Medulla oblongata (tissue), 1 donor: Measurements from ENCODE around the gene TAC4.

Experiments used
- DNase-seq: peaks from one replicate; pipeline ENCODE4 v3.0.0-alpha.2; 2015; ENCODE audit errors: extremely low spot score

TAC4 gene

DNA sequence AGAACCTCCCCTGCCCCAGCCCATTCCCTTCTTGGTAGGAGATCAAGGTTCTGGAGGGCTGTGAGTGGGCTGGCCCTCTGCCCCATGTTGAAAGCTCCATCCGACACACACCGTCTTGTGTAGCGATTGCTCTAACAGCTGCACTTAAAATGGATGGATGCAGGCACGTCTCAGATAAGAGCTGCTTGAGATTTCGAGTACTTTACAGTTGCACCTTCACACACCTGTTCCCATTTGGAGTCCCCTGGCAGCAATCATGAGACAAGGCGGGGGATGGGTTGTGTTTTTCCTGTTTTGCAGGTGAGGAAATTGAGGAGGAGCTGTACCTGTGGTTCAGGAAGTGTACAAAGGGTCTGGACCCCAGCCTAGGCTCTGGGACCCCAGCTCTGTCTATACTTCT is 25.6 kb upstream of the TAC4 start:
- no peak for DNase-seq

DNA sequence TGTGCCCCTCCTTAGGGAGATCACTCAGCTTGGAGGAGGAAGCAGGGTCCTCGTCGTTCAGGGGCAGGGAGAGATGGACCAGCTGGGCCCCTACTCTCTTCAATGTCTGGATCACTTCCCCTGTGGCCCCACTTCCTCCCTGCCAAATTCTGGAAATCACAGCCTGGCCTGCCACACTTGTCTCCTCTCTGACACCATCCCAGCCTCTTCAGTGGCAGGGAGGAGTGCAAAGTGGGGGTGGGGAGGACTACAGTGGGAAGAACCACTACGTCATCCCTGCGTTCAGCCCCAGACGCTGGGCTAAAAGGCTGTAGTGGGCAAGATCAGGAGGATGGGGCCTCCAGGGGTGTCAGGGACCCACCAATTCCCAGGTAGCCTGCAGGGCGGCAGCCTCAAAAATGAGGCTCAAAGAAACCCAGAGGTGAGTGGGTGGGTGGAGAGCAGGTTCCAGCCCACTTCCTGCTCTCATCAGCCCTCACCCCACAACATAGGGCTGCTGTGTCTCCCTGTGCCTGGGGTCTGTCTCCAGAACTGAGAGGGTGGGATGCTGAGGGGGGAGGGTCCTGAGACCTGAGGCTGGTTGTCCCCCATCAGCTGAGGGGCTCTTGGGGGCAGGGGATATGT is 25.0 kb upstream of the TAC4 start:
- DNase-seq: no peak

DNA sequence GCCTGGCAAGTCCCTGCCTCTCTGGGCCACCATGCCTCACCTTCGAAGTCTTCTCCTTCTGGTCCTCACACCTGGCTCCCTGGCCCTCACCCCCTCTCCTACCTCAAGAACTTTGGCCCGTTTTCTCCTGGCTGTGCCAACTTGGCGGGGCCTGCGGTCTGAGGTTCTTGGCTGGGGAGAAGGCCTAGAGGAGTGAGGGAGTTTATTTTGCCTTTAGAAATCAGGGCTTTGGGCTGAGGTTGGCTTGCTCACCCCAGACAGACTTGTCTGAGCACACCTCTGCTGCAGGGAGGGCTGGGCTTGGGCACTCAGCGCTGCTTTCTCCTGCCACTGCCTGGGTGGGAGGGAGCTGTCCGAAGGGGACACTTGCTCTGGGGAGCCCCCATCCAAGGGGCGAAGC is 23.3 kb upstream of the TAC4 start:
- no peak for DNase-seq

DNA sequence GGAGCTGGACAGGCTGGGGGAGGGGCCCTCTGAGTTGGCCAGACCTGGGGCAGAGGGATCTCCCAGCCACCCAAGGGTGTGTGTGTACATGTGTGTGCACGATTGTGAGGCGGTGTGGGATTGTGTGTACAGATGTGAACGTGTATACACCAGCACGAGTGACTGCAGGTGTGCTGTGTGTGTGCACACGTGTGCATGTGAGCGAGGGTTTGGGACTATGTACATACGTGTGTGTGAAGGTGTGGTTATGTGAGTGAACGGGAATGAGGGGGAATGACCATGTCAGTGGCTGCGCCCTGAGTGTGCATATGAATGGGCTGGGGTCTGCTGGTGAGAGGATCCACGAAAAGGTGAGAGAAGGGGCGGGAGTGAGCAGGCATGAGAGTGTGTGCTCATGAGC is 22.4 kb upstream of the TAC4 start:
- DNase-seq: no peak

DNA sequence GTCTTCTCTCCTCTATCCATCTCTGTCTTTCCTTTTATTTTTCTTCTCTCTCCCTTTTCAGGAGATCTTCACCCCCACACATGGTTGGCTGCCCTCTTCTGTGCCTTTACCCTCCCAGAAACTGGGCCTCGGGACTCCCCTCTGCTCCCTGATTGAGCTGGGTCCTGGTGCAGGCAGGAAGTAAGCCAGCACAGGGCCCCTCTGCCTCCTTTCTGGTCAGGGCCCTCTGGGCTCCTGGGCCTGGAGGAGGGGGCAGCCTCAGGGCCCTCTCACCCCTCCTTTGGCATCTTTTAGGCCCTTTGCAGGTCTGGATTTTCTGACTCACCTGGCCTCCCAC is 21.1 kb upstream of the TAC4 start:
- DNase-seq: no peak

DNA sequence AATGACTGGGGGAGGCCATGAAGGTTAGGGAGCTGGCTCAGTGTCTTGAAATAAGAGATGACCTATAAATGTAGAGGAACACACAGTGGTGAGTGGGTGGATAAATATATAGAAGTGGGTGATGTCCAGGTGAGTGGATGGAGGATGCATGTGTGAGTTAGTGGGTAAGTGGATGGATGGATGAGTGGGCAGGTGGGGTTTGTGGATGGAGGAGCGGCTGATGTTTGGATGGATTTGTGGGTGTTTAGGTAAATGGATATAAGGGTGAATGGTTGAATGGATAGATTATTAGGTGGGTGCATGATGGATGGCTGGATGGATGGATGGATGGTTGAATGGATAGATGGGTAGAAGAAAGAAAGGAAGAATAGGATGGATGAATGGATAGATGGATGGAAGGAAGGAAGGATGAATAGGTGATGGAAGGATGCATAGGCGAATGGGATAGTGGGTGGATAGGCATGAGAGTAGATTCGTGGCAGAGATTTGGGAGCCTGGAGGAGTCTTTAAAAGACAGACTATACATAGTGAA is 19.1 kb upstream of the TAC4 start:
- DNase-seq: no peak

DNA sequence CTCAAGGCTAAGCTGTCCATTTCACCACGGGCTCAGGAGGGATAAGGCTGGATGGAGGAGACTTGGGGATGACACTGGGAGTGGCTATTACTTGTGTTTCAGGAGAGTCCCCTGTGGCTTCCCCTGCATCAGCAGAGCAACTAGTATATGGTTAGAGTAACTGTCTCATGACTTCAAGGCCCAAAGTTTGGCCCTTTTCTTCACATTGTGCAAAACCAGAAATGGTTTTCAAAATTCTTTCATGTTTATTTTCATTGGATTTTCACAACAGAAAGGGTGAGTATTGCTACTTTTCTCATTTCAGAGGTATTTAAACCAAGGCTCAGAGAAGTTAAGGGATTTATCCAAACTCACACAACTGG is 18.1 kb upstream of the TAC4 start:
- DNase-seq: no peak

DNA sequence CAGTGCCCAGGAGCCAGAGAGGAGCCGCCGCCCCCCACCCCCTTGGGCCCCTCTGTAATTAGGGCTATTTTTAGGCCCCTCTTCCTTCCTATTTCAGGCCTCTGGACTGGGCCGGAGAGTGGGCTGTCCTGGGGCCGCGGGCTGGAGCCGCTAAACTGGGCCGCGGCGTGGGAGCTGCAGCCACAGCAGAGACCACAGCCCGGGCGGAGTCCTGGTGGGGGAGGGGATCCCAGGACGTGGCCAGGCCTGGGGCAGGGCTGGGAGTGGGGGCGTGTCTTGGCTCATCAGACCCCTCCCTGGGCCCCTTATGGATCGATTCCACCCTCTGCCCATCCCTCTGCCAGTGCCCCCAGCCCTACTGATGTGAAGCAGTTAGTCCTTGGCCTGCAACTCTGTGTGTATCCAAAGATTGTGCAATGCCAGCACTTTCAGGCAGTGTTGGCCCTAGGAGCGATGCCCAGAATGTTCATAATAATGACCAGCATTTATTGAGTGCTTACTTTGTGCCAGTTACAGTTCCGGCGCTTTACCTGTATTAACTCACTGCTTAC is 15.0 kb upstream of the TAC4 start:
- DNase-seq: no peak

DNA sequence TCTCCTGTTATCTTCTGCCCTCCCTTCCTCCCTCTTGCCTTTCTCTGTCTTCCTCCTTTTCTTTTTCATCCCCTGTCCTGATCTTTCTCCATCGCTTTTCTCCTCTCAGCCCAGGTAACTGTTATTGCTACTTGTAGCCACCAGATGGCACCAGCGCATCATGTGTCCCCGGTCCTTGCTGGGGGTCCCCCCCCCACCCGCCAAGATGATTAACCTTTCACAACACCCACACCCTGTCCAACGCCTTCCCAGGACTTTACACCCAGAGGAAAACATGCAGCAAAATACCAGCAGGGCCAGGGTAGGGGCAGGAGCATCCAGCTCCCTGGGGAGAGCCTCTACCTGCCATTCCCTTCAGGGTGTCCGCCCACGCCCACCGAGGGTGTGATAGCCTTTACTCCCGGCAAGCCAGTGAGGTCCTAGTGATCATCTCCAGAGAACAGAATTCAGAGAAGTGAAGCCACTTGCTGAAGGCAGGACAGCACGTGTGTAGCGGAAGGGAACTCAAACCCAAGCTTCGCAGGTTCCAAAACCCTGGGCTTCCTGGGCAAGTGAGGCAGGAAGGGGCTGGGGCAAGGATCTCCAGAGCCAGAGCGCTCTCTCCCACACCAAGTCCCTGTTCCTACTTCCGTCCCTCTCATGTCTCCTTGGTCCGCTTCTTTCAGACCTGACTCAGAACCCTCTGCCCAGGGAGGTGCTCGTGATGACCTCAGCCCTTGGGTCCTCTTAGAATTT is 13.4 kb upstream of the TAC4 start:
- DNase-seq: peak; percentile 50

DNA sequence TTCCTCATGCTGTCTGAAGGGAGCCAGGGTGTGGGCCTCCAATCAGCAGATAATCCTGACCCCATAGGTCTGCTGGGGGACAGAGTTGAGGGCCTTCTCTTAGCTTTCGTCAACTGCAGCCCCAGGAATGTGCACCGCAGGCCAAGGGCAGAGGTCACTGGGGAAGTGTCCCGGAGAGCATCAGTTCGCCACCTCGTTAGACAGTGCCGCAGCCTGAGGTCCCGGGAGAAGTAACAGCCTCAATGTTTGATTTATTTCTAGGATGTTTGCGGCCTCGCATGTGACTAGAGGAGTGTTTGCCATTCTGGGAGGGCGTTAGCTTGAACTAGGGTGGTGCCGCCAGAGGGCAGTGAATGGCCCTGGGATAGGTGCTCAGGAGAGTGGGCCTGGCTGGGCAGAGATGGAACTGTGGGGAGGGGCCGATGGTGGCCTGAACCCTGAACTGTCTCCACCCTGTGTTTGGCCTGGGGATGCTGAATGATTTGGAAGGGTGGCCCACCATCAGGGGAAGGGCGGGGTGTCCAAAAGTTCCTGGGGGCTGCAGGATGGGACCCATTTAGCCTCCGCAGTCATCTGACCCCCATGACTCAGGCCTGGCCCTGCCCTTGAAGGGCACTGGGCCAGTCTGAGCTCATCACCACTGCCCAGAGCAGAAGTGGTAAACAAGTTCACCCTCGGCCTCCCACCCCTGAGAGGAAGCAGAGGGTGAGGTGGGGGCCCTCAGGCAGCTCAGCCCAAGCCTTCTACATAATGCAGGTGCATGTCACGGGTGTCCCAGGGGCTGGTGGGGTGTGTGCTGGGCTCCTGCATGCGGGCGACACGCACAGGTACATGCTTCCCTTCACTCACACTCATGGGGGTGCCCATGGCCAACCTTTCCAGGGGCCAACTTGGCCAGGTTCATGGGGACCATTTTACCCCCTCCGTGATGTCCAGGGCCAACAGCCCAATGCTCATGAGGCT is 12.4 kb upstream of the TAC4 start:
- DNase-seq: no peak

DNA sequence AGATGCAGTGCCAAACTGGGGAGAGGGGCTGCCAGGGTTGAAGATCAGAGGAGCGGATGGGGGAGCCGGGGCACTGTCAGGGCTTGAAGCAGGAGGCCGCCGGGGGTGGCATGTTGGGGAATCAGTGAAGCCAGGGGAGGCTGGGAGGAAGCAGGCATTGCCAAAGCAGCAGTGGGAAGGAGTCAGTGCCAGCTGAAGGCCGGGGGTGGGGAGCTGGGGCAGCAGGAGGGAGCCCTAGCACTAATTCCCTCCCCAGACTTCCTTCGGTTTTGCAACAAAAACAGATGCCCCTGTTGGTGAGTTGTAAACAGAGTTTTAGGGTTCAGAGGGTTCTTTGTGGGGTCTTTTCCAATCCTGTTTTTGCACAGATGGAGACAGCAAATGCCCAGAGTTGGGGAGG is 10.9 kb upstream of the TAC4 start:
- DNase-seq: peak; percentile 12

DNA sequence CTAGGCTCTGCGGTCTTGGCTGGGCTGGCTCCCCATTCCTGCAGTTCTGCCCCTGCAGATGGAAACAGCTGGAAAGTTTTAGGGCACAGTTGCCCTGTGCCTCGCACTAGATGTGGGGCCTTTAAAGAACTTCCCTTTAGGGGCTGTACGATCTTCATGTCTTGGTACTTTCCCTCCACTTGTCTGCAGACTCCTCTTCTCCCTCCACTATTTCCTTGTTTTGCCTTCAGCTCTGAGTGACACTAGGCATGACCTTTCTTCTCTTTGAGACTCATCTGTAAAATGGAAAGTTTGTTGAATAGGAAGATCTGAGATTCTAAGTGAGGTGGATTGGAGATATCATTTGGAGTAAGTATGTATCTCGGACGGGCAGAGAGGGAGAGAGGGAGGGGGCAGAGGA is 6.3 kb upstream of the TAC4 start:
- no peak for DNase-seq

DNA sequence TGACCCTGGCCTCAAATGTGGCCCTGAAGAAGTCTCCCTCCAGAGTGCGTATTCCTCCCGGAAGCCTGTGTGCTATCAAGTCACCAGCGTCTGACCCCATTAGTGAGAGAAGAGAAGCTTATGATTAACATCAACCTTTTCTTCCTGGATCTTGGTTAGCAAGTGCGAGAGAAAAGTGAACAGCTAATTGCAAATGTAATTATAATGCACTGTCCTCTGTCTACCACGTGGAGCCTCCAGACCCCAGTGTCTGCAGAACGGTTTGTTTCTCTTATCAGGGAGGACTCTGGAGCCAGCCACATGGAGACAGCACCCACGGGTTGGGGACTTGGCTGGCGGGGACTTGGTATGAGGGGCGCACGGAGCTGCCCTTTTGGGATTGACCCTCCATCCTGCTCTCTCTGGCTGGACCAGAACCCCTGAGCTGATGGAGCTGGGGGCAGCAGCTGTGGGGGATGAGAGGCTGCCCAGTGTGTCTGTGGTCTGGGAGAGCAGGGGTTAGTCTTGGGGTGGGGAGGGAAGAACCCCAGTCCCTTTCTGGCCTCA is 5.7 kb upstream of the TAC4 start:
- DNase-seq: no peak

DNA sequence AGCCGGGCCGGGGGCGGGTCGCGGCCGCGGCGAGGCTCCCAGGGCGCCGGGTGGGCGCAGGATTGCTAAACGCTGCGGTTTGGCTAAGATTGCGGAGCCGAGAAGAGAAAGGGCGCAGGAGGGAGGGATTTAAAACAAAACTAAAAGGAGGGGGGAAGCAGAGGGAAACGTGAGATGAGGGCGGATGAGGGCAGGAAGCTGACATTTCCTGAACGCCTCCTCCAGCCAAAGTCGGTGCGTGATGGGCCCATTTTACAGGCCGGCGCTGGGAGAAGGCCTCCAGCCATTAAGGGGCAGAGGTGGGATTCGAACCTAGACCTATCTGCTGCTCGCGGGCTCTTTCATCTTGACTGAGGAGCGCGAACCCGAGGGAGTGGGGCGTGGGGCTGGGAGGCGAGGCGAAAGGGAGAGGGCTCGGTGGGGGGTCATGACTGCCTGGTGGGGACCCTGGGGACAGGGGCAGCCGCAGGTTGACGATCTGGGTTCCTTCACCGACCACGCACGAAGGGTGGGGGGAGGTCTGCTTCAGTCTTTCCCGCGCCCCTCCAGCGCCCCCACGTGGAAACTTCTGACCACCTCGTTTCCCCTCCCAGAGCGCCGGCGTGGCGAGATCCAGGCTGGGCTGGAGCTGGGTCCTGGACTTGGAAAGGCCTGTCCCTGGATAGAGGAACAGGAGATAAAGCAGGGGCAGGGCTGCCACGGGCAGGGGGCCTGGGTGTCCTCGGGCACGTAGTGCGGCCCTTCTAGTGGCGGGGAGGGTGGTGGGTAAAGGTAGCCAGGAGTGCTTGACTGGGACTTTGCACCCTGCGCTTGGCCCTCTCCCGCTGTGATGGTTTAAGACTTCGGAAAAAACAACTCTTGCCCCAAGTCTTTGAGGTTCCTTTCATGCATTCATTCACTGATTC is 3.8 kb upstream of the TAC4 start:
- DNase-seq: peak; percentile 60

DNA sequence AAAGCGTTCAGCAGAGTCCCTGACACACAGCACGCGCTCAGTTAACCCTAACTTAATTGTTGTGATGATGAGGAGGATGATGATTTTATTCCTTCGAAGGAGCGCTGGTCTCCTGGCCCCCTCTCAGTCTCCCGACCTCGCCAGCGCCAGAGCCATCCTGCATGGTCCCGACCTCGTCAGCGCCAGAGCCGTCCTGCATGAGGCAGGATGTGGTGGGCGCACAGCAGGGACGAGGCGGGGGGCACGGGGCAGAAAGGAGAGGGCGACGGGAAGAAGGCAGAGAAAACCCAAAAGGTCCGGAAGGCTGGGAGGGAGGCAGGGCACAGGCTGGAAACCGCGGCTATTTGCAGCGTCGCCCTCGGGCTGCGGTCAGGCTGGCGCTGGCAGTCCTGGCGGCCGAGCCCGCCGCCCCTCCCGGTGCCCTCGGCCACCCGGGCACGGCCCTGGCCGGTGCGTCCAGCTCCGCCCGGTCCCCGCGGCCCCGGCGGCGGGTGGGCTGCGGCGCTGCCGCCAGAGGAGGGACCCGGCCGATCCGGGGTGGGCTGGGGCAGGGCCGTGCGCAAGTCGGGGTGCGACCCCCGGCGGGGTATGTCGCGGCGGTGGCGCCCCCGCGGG is 3.0 kb upstream of the TAC4 start:
- DNase-seq: no peak

DNA sequence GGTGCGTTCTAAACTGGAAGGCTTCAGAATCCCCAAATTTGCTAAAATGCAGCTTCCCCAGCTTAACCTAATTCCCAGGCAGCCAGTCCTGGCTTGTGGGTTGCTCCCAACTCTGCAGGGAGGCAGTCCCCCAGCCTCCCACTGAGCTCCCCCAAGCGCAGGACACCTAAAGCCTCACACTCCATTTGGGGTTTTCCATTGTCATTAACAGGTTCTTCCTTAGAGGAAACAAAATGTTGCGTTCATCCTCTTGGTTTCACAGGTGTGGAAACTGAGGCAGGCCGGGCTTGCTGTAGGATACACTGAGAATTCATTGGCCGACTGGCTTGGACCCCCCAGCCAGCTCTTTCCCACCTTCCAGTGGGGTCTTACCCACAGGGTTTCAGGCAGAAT is 2.3 kb upstream of the TAC4 start:
- DNase-seq: no peak

DNA sequence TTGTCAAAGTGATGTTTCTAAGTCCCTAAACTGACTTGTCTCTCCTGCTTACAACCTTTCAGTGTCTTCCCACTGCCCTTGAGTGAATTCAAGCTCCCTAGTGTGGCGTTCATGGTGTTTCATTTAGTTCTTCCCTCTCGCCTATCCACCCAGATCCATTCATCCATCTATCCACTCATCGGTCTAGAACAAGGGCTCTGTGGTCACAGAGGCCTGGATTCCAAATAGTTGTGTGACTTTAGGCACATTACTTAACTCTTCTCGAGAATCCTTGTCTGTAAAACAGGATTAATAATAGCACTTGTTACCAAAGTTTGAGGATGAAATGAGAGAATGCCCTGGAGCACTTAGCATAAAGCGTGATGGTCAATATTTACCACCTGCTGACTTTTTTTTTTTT is 870 bp upstream of the TAC4 start:
- DNase-seq: no peak

DNA sequence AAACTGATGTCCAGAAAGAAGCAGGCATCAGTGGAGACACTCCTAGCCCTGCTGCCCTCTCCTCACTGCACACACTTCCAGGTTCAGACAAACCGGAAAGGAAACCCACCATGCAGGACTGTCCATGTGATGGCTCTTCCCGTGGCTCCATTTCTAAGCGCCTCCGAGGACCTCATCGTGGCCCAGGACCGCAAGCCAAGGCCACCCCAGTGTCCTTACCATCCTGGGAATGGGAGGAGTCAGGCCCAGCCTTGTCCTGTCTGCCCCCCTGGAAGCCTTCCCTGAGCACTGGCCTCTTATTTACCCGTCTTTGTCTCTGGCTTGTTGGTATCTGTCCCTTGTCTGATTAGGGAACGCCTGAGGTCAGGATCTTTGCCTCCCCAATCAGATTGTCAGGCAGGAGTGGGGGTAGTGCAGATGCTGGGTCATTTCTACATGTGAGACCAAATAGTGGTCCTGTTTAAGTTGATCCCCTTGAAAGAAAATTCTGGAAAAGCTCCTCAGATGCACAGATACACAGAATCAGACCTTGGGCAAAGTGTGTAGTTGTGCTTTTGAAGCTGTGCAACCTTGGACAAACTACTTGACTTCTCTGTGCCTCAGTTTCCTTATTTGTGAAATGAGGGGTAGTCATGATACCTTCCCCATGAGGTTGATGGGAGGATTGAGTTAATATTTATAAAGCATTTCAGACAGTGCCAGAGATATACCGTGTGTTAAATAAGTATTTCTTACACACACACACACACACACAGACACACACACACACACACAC is 744 bp downstream of the TAC4 start:
- DNase-seq: no peak

DNA sequence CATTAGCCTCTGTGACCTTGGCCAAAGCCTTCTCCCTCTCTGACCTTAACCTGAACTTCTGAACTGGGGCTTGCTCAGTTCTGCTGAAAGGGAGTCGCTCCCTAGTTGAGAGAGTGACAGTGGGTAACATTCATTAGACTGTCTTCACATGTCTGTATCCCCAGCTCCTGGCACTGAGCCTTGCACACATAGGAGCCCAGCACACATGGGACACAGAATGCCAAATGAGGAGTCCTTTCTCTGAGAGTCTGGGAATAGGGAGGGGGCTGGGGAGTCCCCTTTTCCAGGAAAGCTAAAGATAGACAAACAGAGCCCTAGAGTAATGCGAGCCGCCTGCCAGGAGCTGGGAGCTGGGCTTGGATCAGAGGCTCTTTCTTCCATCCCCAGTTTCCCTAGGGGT is 2.5 kb downstream of the TAC4 start:
- DNase-seq: peak; percentile 49
